RWPE2 (cell line): ENCODE data around the gene DTX3.

ENCODE experiments used
- ATAC-seq: fragments of 200-7000 bp; cut with Tn5 transposase; 3 replicates; pipeline ENCODE4 v1.9.1; 2021; ENCODE audit warnings: low read depth
- DNase-seq: peaks from one replicate; pipeline ENCODE4 v3.0.0-alpha.2; 2020; ENCODE audit warnings: low spot score
- H3K27ac ChIP-seq: fragments of 450-650 bp; 2 replicates; pipeline ENCODE4 v1.5.1; 2017; ENCODE audit warnings: mild to moderate bottlenecking; ENCODE audit not compliant: poor library complexity, severe bottlenecking
- H3K27me3 ChIP-seq: fragments of 250-450 bp; sonication (Bioruptor Pico); 2 replicates; pipeline ENCODE4 v1.5.1; 2021; ENCODE audit warnings: mild to moderate bottlenecking, moderate library complexity; ENCODE audit not compliant: insufficient read depth, poor library complexity, severe bottlenecking
- H3K36me3 ChIP-seq: fragments of 250-450 bp; sonication (Bioruptor Pico); 2 replicates; pipeline ENCODE4 v1.5.1; 2020; ENCODE audit warnings: low read depth, mild to moderate bottlenecking, moderate library complexity
- H3K4me1 ChIP-seq: fragments of 250-450 bp; sonication (Bioruptor Pico); 2 replicates; pipeline ENCODE4 v1.5.1; 2021; ENCODE audit warnings: mild to moderate bottlenecking, moderate library complexity; ENCODE audit not compliant: insufficient read depth, poor library complexity, severe bottlenecking
- H3K4me3 ChIP-seq: fragments of 250-450 bp; sonication (Bioruptor Pico); 2 replicates; pipeline ENCODE4 v1.5.1; 2021; ENCODE audit warnings: mild to moderate bottlenecking, moderate library complexity; ENCODE audit not compliant: severe bottlenecking
- H3K9me3 ChIP-seq: fragments of 250-450 bp; sonication (Bioruptor Pico); 2 replicates; pipeline ENCODE4 v1.5.1; 2021; ENCODE audit warnings: mild to moderate bottlenecking, moderate library complexity; ENCODE audit not compliant: severe bottlenecking
- CTCF ChIP-seq: fragments of 450-650 bp; IDR thresholded peaks from one replicate; pipeline ENCODE4 v1.5.1; 2017; ENCODE audit warnings: mild to moderate bottlenecking, moderate library complexity; ENCODE audit not compliant: poor library complexity, severe bottlenecking

The DTX3 gene

GRCh38 chr12:57577981-57578758 lies 26.5 kb upstream of the DTX3 start:
- H3K4me1 ChIP-seq, result no peaks in the 10 kb centered on the region
- ATAC-seq (no peak), DNase-seq (no peak)
- no peak overlapping the region for H3K4me3 ChIP-seq
- no peak for TF ChIP-seq CTCF
- H3K27ac ChIP-seq, result no peak overlapping the region
- no peaks in the 10 kb centered on the region for H3K27me3 ChIP-seq
- no peaks in the 10 kb centered on the region for H3K36me3 ChIP-seq
- H3K9me3 ChIP-seq, result no peaks in the 10 kb centered on the region

DNA sequence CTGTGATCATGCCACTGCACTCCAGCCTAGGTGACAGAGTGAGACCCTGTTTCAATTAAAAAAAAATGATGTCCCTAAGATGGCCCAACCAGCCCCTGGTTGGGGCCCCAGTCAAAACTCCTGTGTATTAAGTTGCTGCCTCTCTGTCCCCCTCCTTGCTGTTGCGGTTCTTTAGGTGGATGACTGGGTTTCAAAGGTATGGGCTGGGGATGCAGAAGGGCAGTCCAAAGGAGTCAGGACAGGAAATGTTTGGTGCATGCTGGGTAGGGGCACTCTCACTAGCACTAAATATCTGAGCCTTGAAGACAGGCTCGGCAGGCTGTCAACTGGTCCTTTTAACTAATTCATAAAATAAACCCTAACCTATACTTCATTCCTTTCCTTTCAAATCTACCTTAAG lies 25.6 kb upstream of the DTX3 start:
- H3K4me3 ChIP-seq, result no peak overlapping the region
- H3K9me3 ChIP-seq, result no peaks in the 10 kb centered on the region
- no peak for ATAC-seq
- H3K4me1 ChIP-seq, result no peaks in the 10 kb centered on the region
- no peak for DNase-seq
- H3K36me3 ChIP-seq, result no peaks in the 10 kb centered on the region
- H3K27ac ChIP-seq, result no peak overlapping the region
- no peak for TF ChIP-seq CTCF
- H3K27me3 ChIP-seq, result no peaks in the 10 kb centered on the region

GRCh38 chr12:57579677-57580465 lies 24.8 kb upstream of the DTX3 start:
- DNase-seq, result no peak
- no peak for ATAC-seq
- no peaks in the 10 kb centered on the region for H3K9me3 ChIP-seq
- H3K4me3 ChIP-seq, result no peak overlapping the region
- no peaks in the 10 kb centered on the region for H3K36me3 ChIP-seq
- no peak overlapping the region for H3K27ac ChIP-seq
- no peaks in the 10 kb centered on the region for H3K4me1 ChIP-seq
- no peak for TF ChIP-seq CTCF
- no peaks in the 10 kb centered on the region for H3K27me3 ChIP-seq

GRCh38 chr12:57580466-57580795 lies 24.2 kb upstream of the DTX3 start:
- DNase-seq (no peak), ATAC-seq (no peak)
- no peaks in the 10 kb centered on the region for H3K27me3 ChIP-seq
- H3K4me1 ChIP-seq, result no peaks in the 10 kb centered on the region
- TF ChIP-seq CTCF, result no peak
- no peaks in the 10 kb centered on the region for H3K36me3 ChIP-seq
- no peak overlapping the region for H3K4me3 ChIP-seq
- H3K9me3 ChIP-seq, result no peaks in the 10 kb centered on the region
- no peak overlapping the region for H3K27ac ChIP-seq

GRCh38 chr12:57581802-57582201 lies 22.8 kb upstream of the DTX3 start:
- H3K4me1 ChIP-seq, result no peaks in the 10 kb centered on the region
- DNase-seq (no peak), ATAC-seq (no peak)
- no peaks in the 10 kb centered on the region for H3K36me3 ChIP-seq
- H3K9me3 ChIP-seq, result no peaks in the 10 kb centered on the region
- H3K4me3 ChIP-seq, result no peak overlapping the region
- no peaks in the 10 kb centered on the region for H3K27me3 ChIP-seq
- TF ChIP-seq CTCF, result no peak
- H3K27ac ChIP-seq, result no peak overlapping the region
